HG03045 (cell line): ENCODE results near the gene GPC3.
"Not testable (repeated sequence)": the region's sequence is repeated elsewhere in the genome, so short reads cannot be mapped to it uniquely, and the experiment has no call there.

Source experiments
- ATAC-seq: cut with Tn5 transposase; IDR thresholded peaks from one replicate; pipeline ENCODE4 v1.9.1; 2021; ENCODE audit warnings: mild to moderate bottlenecking, moderate library complexity; ENCODE audit not compliant: unreplicated experiment

GPC3 gene

GRCh38 chrX:133999031-133999705, 13.8 kb upstream of the GPC3 start:
- ATAC-seq, result no peak

- ATAC-seq, result no peak
Observed at GRCh38 chrX:133995759-133996158, 10.4 kb upstream of the GPC3 start.

DNA sequence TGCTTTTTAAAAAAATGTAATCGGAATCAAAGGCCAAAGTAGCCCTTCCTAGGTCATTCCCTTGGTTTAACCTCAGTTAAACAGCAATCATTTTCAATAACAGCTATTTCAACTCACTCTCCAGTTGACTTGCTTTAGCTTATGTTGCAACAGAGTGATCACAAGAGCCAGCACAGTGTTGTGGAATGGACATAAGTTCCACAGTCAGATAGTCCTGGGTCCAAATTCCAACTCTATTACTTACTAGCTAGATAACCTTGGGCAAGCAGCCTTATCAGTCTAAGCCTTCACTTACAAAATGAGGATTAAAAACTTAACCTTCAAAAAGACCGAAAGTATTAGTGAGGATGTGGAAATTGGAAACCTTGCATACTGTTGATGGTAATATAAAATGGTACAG, 9.2 kb upstream of the GPC3 start:
- no peak for ATAC-seq

GRCh38 chrX:133992882-133993281, 7.5 kb upstream of the GPC3 start:
- no peak for ATAC-seq

GRCh38 chrX:133991814-133992213, 6.4 kb upstream of the GPC3 start:
- ATAC-seq, result no peak

GRCh38 chrX:133991057-133991456, 5.7 kb upstream of the GPC3 start:
- ATAC-seq, result not testable (repeated sequence)

DNA sequence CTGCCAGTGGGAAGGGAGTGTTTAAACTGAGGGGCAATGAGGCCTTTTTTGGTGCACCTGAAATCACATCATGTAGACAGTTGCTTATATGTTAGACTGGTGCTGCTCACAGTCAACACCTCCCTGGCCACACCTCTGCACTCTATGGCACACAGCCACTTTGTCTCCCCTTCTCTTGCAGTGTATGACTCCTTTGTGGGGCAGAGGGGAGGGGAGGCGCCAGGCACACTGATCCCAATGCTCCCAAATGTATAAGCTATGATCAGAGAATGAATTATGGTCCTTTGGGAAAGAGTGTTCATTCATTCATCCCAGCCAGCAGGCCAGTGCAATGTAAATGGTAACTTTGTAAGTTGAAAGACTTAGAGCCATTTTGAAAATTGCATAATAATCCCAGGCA, 4.6 kb upstream of the GPC3 start:
- no peak for ATAC-seq

- no peak for ATAC-seq
Observed at GRCh38 chrX:133989490-133989889, 4.1 kb upstream of the GPC3 start.

- ATAC-seq, result no peak
Observed at GRCh38 chrX:133988010-133988409, 2.6 kb upstream of the GPC3 start.

- ATAC-seq, result no peak
Observed at GRCh38 chrX:133987188-133987587, 1.8 kb upstream of the GPC3 start.

DNA sequence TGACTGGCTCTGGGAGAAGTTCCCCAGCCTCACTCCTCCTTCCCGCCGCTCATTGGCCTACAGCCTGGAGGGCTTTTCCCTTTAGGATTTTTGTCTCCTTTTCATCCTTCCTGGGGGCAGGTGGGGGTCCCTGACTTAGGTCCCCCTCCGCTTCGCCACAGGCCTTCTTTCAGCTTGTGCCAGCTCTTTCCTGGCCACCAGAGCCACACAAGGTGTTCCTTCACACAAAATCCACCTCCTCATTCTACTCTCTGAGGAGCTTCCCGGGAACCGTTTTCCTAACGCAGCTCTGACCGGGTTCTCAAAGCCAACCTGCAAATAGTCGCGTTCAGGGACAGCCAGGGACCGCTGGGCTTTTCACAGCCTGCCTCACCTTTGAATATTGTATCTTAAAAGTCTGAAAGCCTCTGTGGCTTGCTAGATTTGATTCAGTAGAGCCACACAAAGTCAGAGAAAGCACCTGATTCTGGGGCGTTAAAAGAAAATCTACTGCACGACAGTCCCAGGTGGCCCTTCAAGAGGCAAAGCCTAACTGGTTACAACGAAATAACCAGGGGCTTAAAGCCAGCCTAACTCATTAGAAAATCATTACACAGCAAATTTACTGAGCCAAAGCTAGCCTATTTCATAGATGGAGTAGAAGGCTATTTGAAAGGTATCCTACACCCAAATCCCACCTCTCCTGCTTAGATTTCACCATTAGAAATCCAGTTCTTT, 731 bp upstream of the GPC3 start:
- no peak for ATAC-seq

GRCh38 chrX:133984857-133985163, 584 bp downstream of the GPC3 start:
- no peak for ATAC-seq

DNA sequence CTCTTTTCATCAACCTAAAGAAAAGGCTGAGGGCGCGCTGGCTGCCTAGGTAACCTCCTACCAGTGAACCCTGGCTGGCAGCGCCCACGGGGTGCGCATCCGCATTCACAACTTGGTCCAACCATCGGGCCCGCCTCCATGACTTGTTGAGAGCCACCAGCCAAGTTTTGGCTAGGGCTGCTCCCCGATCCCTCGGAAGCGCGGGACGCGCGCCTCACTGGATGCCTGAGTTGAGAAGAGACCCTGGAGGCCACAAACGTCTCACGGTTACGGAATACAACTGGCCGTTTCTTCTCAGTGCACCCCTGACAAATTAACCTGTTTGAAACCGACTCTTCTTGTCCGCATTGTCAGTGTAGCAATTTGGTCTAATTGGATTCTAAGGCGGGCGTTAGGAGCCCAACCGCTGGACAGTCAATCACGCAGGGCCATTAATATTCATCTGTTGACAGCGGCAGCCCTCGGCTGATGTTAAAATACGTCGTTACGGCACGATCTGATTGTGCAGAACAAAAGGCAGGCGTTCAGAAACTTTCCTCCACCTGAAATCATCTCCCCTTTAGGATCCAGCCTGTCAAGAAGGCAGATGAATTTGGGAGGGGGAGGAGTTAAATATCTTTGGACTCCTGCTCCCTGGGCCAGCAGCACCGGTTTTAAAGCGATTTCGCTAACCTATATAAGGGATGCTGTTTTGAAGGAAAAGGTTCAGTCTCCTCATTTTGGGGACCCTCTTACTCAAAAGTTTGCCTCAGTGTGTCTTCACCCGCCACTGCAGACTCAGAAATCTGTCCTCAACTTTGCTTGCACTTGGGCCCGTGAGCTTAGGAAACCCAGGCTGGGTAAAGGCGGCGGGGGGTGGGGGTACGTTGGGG, 1.2 kb downstream of the GPC3 start:
- ATAC-seq, result no peak

- no peak for ATAC-seq
Observed at GRCh38 chrX:133983256-133983973, 2.0 kb downstream of the GPC3 start.

DNA sequence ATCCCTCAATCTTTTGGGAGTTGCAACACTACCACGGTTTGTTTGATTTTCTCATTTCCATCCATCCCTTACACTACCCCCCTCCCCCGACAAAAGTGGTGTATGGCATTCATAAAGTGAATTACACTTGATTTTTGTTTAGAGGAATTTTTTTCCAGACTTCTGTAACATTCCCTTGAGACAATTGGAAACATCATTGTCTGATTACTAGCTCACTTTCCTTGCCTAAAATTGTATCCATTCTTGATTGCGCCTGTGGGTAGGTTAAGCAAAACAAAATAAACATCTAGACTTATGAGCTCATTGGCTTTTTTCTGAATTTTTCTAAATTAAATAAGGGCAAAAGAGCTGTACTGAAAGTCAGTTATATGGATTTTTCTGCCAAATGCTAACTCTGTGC, 3.5 kb downstream of the GPC3 start:
- no peak for ATAC-seq

- no peak for ATAC-seq
Observed at GRCh38 chrX:133980832-133981588, 4.4 kb downstream of the GPC3 start.

DNA sequence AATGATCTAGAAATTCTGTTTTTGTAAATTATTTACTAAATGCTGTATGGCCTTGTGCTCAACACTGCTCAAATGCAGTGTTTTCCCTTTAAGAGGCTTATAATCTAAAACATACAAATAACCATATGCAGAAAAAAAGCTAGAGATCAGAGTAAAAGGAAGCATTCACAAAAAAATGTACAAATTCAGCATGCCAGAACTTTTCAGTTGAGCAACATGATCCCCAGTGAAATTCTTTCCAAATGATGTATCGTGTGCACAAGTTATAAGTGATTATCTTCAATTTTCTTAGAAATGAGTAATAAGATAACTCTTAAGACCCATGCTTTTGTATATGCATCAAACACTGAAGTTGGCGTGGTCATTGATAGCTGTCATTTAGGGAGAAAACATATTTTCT, 5.0 kb downstream of the GPC3 start:
- ATAC-seq, result no peak

DNA sequence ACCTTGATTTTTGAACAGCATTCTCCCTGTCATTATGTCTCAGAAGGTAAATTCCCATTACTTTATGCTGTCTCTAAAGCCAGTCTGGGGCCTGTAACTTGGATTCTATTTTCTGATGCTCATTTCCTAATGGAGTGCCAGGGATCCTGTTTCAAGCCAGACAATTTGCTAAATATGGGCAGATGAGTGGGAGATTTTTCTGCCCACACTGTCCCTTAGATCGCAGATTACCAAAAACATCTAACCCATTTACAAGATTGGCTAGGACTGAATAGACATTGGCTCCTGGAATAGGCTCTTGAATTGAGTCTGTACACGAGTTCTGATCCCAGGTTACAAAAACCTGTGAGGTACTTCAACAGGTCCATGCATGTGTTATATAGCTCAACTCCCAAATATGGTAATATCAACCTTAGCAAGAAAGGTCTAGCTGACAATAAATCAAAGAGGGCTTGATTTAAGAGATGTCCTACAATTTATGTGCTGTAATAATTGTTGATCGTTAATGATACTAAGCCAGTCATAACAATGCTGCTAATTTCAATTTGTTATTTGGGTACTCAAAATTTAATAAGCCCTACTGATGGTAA, 5.7 kb downstream of the GPC3 start:
- no peak for ATAC-seq

DNA sequence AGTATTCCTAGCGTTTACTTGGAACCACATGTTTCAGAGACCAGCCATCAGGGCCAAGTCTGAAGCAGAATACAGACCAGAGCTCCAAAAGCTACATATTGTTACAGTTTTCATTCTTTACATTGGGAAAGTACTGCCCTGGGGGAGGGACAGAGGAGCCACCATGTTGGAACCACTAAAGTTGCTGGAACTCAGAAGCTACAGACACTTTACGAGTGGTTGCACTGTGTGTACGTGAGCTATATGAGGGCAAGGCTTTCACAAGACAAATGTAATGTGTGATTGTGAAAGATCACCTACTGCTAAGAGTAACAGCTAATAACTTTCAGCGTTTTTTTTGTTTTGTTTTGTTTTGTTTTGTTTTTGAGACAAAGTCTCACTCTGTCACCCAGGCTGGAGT, 11.7 kb downstream of the GPC3 start:
- no peak for ATAC-seq

- ATAC-seq, result no peak
Observed at GRCh38 chrX:133972916-133973315, 12.5 kb downstream of the GPC3 start.
